Fibroblast of lung (primary cell): ENCODE results near the gene RGS3.

Source experiments
- CTCF ChIP-seq, 2 donors: IDR thresholded peaks in 1 of 2; conservative IDR thresholded peaks in 1 of 2; 1 replicate in 1 of 2; 2 replicates in 1 of 2; pipeline ENCODE4 v1.5.1; 2011 to 2012; ENCODE audit warnings: low read length in 2 of 2, control low read depth in 1 of 2, inconsistent platforms in 1 of 2, low read depth in 1 of 2, mild to moderate bottlenecking in 1 of 2
- EZH2 ChIP-seq: IDR thresholded peaks from 2 replicates; pipeline ENCODE4 v1.5.1; 2012; ENCODE audit warnings: low read length, control low read depth, mild to moderate bottlenecking; ENCODE audit errors: missing control alignments

GRCh38 chr9:113542006-113542405 lies 78.5 kb downstream of the RGS3 start:
- TF ChIP-seq CTCF (conservative IDR thresholded peaks at IDR 0.05 in 1 of 2, IDR thresholded peaks at IDR 0.05 in 1 of 2; ENCODE audit: low read depth in 1 of 2, low read length in 2 of 2): no peak
- TF ChIP-seq EZH2: no peak
